Measurements from ENCODE around the gene FUT7.
"Not testable (repeated sequence)": the region's sequence is repeated elsewhere in the genome, so short reads cannot be mapped to it uniquely, and the experiment has no call there.

Gene FUT7

DNA sequence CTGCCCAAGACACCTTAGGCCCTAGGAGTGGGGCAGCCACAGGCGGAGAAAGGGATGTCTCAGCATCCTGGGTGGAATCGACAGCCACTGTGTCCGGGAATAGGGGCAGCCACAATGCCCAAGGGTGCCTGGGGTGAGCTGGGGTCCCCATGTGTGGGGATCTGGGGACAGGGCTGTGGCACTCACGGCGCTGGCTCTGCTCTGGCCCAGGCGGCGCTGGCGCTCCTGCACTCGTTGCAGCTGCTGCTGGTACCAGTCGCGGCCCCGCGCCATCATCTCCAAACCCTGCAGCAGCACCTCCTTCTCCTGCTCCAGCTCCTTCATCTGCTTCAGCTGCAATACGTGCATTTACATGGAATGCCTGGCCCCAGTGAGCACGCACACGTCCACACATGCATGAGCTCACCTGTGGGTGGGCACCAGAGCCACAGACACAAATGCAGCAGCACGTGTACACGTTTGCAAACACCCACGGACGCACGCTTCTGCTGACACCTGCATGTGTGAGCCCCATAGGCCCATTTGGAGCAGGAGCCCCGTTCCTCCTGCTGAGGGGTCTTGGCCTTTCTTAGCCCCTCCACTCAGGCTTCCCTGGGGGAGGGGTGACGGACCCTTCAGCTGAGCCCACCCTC is 33.6 kb upstream of the FUT7 start:
- no peak for DNase-seq

DNA sequence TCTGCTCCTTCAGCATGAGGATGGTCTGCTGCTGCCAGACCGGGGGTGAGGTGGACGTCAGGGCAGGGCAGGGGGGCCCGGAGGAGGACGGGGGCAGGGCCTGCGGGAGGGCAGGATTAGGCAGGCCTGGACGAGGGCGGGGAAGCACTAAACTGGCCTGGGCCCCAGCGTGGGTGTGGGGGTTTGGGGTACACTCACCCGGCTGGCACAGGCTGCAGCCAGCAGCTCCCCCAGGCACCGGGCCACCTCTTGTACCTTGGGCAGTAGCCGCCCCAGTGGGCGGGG is 32.9 kb upstream of the FUT7 start:
- no peak for DNase-seq

DNA sequence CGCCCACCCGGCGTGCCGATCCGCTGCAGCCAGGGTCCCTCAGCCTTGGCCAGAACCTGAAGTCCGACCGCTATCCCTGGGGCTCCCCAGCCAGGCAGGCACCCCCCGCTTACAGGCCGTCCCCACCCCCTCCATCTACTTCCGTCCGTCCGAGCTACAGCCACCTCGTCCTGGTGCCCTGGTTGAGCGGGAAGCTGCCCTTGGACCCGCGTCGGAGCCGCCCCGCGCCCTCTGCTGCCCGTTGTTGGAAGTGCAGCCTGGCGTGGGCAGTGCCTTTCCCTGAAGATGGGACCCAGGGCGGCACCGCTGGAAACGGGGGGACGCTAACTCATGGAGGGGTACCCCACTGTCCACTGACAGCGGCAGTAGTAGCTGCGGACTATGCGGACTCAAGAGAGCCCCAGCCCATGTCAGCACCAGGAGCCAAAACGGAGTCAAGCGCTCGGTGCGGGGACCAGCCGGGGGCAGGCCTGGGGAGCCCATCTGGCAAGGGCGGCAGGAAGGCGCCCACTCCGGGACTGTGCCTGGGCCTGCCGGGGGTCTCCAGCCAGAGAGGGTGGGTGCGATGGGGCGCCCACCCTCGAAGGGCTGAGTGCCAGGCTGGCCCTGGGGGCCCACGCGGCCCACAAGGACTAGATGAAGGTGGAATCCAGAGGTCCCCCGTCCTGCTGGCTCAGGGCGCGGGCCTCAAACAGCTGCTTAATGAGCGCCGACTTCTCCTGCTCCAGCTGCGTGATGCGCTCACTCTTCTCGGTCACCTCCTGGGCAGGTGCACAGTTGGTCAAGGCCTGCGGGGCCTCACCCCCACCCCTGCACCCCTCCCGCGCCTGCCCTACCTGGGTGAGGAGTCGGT is 32.4 kb upstream of the FUT7 start:
- peak; percentile 76 for DNase-seq

DNA sequence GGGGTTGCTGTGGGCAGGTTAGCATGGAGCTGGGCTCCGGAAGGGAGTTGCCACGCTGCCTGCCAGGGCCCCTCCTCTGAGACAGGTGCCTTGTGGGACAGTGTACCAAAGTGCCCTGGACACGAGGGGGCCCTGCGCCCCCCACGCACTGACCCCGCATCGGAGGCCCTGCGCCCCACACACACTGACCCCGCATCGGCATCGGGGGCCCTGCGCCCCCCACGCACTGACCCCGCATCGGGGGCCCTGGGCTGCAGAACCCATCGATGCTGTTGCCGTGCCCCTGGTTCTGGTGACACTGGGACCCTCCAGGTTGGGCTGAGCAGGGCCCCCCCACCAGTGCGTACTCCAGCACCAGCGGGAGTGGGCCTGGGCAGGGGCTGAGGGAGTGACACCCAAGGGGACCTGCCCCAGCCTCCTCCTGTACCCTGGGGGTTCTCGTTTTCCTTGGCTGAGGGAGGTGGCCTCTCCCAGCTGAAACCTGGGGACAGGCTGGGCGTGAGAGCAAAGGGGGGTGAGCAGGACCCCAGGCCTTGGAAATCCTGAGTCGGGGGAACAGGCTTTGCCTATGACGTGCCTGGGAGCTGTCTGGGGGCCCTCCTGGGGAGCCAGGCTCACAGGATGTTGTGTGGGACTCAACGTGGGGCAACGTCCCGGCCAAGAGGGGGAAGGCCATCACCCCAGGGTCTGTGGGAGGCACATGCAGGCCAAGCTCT is 31.6 kb upstream of the FUT7 start:
- DNase-seq: no peak

DNA sequence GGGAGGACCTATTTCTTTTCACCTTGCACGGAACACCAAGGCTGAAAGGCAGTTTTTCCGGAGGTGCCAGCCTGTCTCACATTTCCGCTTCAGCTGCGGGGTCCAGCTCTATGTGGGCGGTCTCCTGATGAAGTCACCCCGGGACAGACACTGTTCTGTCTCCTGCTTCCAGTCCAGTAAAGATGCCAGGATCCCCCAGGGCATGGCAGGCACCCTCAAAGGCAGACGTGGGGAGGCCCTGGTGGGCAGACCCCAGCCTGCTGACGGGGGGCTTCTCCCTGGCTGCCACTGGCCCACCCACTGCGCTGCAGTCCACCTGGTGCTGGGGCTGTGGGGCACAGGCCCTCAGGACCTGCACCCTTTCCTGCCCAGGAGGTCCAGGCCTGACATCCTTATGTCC is 30.9 kb upstream of the FUT7 start:
- DNase-seq: not testable (repeated sequence)

DNA sequence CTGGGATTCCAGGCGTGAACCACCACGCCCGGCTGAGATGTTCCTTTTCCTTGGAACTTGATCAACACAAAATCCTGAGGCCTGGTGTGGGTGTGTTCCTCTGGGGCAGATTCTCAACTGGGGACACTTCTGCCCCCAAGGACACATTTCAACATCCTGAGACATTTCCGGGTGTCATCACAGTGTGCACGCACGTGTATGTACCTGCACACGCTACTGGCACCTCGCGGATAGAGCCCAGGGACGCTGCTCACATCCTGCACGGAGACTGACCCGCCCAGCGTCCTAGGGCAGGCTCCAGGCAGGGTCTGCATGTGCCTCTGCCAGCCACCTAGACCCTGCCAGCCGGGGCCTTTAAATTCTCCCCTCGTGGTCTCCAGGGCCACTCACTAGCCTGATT is 30.5 kb upstream of the FUT7 start:
- DNase-seq: no peak

DNA sequence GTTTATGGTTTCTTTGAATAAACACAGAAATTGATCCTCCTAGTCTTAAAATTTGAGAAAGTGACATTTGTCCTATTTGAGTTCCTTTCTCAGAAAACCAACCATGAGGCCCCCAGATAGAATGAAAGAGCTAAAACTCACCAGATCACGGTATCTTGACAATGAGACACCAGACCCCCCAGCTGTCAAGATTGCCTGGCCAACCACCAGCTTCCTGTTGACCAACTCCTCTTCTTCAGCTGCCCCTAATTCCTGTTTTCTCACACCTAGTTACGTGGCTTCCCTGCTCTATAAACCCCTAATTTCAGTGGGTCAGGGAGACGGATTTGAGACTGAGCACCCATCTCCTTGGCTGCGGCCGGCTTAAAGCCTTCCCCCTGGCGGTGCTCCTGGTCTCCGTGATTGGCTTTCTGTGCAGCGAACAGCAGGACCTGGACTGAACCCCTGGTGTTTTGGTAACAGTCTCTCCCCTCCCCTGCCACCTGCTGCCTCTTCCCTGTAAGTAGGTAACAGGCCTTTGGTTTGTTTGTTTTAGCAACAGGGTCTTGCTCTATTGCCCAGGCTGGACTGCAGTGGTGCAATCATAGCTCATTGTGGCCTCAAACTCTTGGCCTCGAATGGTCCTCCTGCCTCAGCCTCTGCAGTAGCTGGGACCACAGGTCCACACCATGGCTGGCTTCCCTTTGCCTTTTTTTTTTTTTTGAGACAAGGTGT is 26.8 kb upstream of the FUT7 start:
- DNase-seq: no peak

DNA sequence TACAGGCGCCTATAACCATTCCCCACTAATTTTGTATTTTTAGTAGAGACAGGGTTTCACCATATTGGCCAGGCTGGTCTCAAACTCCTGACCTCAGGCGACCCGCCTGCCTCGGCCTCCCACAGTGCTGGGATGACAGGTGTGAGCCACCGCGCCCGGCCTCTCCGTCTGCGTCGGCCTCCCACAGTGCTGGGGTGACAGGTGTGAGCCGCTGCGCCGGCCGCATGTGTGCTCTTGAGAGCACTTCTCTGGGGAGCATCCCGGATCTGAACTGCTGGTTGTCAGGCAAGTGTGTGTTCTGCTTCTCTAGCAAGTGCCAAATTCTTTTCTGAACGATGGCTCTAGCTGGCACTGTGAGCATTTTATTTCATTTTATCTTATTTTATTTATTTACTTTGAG is 25.7 kb upstream of the FUT7 start:
- no peak for DNase-seq

DNA sequence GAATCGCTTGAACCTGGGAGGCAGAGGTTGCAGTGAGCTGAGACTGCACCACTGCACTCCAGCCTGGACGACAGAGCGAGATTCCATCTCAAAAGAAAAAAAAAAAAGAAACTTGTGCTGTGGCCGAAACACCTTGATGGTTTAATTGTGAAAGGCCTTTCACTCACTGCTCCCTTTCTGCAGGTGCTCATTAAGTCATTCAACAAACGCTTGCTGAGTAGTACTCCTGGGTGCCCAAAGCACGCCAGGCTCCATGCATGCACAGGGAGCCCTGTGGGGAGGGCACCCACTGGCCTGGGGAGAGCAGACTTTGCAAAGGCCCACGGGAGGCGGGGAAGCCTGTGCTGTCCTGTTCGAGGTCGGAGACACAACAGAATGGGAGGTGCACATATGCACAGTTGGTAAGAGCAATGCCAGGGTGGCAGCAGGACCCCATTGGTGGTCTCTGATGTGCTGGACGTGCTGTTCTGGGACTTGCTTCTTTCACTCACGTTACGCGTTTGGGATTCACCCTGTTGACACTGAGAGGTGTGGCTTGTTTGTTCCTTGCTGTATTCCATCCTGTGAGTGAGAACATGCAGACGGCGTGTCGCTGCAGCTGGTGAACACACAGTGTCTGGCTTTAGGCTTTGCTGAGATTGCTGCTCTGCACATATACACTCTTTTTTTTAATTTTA is 25.0 kb upstream of the FUT7 start:
- DNase-seq: no peak

DNA sequence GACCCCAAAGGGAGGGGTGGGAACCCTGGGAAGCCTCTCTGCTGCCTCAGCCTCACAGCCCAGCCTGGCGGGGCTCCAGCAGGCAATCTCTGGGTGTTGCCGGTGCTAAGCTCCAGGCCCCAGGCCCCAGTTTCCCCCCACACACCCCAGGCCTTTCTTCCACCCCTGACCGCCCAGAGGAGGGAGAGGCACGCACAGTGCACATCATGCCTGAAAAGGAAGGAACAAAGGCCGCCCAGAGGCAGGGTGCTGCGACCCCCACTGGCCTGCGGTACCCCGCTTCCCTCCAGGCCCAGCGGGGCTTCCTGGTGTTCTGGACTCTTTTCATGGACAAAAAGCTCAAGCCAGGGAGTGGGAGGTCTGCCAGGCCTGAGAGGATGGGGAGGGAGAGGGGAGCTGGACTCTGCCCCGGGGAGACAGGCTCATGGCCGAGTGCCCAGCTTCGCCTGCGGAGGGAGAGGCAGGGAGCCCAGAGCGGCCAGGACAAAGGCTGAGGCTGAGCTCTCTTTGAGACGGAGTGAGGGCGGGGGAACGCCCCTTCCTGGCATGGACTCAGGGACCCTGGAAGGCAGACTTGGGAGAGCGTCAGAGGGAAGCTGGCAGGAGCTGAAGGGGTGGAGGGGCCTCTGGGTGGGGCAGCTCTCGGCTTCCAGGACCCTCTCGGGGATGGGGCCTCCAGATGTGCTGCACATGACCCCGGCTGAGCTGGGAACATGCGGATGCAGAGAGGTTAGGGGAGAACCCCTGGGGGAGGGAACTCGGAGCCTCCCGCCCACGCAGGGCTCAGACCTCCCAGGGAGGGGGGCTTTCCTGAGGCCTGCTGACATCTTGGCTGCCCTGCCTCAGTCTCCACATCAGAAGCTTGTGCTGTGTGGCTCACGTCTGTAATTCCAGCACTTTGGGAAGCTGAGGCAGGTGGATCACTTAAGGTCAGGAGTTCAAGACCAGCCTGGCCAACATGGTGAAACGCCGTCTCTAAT is 23.8 kb upstream of the FUT7 start:
- no peak for DNase-seq

DNA sequence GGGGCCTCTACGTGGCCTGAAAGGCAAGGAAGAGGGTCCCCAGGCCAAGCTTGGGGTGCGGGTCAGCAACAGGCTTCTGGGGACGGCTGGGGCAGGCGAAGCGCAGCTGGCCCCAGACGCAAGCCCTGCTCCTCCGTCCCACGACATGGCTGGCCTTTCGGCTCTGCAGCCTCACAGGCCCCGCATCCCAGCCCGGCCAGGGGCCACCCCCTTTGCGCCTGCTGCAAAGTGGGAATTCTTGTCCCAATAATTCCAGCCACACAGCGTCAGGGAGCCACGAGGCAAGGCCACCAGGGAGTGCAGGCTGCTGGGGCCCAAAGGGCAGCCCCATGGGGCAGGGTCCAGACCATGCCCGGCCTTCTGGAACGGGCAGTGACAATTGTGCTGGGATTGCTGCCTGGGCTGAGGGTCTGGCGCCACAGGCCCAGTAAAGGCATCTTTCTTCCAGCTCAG is 23.1 kb upstream of the FUT7 start:
- DNase-seq: no peak

DNA sequence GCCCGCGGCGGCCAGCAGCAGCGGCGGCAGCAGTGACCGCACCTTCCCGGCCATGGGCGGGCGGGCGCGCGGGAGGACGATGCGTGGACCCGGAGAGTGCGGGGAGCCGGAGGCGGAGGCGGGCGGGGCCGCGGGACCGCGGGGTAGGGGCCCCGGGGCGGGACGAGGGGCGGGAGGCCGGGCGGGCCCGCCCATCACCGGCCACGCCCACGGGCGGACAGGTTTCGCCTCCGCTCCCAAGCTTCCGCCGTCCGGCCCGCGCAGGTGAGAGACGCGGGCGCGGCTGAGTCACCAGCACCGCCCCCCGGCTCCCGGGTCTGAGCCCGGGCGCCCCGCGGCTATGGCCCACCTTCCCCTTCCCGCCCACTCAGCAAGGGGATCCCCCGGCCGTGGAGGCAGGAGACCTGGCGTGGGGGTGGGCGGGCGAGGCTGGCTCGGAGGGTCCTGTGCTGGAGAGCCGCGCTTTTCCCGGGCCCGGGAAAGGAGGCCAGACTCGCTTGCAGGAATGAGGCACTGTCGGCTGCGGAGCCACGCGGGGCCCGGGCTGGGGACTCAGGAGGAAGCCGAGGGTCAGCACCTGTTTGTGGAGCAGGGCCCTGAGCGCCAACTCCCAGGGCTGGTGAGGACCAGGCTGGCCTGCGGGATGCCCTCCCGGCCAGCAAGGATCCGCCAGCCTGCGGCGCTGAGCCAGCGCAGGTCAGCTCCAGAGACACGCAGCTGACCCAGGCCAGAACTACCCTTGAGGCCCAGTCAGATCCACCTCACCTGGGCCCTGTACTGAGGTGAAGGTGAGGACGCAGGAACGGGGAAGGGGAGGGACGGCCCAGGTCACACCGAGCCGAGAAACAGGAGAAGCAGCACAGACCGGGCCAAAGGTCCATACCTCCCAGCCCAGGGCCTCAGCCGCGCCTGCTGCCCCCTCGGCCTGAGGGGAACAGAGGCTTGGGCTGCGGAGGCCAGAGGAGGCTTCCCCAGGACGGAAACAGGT is 22.4 kb upstream of the FUT7 start, which contains the start of gene ENTPD2:
Gene ENTPD2 (minus strand): TSS at position 118 of the 988 bp plus-strand sequence. CDS start 64 bp downstream, at position 54.
- peak; percentile 65 for DNase-seq

DNA sequence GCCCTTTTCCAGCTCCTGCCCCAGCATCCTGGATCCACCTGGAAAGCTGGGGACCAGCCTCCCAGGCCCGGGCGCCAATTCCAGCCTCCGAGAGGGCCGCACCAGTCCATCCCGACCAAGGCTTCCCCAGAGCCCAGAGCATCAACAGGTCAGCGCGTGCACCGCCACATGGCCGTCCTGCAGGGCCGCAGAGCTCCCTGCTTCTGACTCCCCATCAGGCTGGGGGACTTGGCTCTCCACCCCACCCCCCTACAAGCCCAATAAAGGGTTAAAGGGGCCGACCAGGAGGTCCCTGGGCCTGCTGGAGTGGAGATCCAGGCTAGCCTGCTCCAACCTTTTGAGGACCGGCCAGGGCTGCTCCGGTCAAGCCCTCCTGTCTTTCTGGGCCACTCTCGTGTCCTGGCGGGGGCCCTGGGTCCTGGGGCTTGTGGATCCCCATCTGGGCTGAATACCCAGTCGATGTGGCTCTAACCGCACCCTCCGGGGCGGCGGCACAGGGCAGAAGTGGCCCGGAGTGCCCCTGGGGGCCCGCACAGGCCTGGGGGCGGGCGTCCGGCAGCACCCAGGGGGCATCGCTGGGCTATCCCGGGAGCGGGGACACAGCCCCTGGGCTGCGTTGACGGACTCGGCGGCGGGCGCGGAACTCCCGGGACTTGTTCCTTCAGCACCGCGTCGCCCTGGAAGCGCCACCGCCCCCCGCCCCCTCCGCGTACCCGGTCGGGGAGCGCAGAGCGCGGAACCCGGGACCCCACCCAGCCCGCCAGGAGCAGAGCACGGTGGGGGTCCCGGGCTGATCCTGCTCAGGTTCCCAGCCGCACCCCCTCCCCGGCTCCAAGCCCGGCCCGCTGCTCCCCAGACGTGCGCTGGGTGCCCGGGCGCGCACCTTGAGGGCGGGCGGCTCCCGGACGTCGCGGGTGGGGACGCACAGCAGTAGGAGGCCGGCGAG is 21.4 kb upstream of the FUT7 start:
- no peak for DNase-seq

DNA sequence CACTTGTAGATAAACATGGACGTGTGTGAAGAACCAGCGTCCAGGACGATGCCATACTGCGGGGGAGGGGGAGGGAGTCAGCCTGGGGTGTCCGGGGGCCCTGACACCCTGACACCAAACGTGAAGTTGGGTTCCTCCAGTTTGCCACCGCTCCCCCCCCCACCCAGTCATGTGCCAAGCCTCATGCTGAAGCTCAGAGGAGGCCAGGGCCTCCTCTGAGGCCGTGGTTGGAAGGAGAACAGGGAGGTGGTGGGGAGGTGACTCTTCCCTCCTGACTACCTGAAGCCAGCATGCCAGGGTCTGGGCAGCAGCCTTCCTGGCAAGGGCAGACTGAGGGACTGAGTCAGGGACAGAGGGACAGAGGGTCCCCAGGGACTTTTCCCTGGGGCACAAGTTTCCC is 20.4 kb upstream of the FUT7 start:
- no peak for DNase-seq

DNA sequence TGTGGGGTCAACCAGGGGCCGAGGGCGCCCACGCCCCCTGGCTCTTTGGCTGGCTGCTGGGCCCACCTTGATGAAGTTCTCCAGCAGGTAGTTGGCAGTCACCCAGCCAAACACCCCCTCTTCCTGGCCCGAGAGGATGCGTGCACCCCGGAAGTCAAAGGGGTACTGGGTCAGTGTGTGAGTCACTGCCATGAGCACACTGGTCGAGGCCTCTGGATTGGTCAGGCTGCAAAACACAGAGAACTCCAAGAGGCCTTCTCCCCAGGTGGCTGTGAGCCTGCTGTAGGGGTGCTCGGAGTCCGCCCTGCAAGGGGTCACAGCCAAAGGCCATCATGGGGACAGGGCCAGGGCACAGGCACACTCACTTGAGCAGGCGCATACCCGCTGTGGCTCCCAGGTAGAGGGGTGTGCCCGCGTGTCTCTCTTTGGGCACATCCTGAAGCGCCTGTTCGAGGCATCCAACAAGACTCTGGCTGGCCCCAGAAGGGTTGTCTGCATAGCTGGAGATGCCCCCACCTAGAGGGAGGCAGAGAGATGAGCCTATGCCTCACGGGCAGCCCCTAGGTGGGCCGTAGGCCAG is 19.3 kb upstream of the FUT7 start:
- no peak for DNase-seq

DNA sequence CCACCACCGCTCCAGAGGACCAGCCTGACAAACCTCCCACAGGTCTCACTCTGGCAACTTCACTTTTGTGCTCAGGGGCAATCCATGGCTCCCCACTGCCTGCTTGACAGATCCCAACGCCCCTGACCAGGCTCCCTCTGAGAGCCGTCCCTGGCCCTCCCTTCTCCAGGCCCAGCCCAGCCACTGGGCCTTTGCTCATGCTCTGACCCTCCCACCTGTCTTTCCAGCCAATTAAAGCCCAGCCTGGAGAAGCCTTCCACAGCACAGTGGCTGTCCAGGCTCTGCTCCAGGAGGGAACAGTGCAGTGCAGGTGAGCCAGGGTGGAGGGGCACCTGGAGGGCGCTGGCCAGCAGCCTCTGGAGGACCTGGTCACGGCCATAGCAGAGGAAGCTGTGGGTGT is 18.7 kb upstream of the FUT7 start:
- DNase-seq: no peak

DNA sequence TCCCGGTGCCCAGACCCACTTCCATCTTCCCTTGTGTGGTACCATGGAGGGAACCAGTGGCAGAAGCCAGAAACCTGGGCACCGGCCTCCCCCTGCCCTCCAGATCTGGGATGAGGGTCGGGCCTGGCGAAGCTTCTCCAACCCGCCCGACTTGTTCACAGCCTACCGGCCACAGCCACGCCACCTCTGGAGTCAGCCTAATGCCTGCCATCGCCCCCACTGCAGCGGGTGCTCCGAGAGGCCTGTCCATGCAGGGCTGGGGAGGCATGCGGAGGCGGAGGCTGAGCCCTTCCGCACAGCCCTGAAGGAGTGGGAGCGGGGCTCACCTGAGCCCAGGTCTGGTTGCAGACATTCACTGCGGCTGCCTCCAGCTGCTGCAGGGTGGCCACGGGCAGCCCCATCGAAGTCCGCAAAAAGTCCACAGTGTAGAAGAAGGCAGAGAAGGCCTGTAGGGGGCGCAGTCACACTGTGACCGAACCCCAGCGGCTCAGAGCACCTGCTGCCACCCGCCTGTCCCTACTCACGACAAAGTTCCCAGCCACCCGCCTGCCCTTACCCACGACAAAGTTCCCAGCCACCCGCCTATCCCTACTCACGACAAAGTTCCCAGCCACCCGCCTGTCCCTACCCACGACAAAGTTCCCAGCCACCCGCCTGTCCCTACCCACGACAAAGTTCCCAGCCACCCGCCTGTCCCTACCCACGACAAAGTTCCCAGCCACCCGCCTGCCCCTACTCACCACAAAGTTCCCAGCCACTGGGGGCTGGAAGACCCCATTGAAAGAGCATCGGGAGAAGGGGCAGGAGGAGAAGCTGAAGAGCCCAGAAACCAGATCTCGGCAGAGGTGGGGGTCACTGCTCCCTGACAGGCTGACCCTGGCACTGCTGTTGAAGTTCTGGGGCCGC is 17.9 kb upstream of the FUT7 start:
- peak; percentile 81 for DNase-seq
